Spleen (tissue), 7 donors: Measurements from ENCODE around the gene ARHGDIG.

ENCODE experiments used
- POLR2AphosphoS5 ChIP-seq, 3 donors: sonication (generic); formaldehyde crosslinking; IDR thresholded peaks; one replicate each; pipeline ENCODE4 v1.5.1; 2017; ENCODE audit warnings: antibody characterized with exemption in 3 of 3
- TF ChIP-seq, protein P1 (sequence below), 11 experiments: fragments of 200-600 bp in 7 of 11; fragments of 450-650 bp in 4 of 11; sonication (generic) in 4 of 11; IDR thresholded peaks in 8 of 11; conservative IDR thresholded peaks in 3 of 11; 1 replicate in 7 of 11; 2 replicates in 4 of 11; pipeline versions ENCODE4 v1.4.0 to v1.8.0; 2016 to 2021; ENCODE audit warnings: antibody characterized with exemption in 11 of 11, inconsistent platforms in 4 of 11, mild to moderate bottlenecking in 1 of 11
- donor health status: DM: no; HTN: no; CAD: no; lungs with moderate emphysema.
- donor health status: DM: no; HTN: no; CAD: no.
- donor health status: DM: no; HTN: no; CAD: no.

DNA sequence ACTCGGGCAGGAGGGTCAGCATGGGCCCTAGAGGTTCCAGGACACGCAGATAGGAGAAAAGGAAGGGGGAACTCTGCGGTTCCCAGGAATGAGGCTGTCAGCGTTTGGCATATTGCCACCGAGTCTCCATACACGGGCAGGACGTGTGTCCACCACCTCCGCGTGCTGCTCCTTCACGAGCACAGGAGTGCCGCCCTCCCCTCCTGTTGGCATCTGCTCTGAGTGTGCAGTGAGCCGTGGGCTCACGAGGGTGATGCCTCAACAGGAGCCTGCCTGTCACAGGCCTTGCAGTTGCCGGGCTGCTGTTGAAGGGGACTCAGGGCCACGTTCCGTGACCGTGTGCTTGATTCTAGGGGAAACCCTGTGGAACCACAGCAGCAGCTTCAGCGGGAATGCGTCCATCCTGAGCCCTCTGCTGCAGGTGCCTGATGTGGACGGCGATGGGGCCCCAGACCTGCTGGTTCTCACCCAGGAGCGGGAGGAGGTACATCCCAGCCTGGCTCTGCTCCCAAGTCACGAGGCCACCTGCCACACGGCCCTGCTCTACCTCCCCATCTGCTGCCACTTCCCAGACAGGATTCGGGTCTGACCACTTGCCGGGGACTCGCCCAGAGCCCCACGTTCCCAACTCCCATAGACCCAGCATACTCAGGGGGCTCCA lies 19.2 kb upstream of the ARHGDIG start:
- TF ChIP-seq, protein P1, sequence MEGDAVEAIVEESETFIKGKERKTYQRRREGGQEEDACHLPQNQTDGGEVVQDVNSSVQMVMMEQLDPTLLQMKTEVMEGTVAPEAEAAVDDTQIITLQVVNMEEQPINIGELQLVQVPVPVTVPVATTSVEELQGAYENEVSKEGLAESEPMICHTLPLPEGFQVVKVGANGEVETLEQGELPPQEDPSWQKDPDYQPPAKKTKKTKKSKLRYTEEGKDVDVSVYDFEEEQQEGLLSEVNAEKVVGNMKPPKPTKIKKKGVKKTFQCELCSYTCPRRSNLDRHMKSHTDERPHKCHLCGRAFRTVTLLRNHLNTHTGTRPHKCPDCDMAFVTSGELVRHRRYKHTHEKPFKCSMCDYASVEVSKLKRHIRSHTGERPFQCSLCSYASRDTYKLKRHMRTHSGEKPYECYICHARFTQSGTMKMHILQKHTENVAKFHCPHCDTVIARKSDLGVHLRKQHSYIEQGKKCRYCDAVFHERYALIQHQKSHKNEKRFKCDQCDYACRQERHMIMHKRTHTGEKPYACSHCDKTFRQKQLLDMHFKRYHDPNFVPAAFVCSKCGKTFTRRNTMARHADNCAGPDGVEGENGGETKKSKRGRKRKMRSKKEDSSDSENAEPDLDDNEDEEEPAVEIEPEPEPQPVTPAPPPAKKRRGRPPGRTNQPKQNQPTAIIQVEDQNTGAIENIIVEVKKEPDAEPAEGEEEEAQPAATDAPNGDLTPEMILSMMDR (IDR thresholded peaks at IDR 0.05 in 8 of 11, conservative IDR thresholded peaks at IDR 0.05 in 3 of 11) = no peak
- TF ChIP-seq POLR2AphosphoS5 (IDR thresholded peaks at IDR 0.05) = no peak
